ENCODE data around the gene FLCN.

DNA sequence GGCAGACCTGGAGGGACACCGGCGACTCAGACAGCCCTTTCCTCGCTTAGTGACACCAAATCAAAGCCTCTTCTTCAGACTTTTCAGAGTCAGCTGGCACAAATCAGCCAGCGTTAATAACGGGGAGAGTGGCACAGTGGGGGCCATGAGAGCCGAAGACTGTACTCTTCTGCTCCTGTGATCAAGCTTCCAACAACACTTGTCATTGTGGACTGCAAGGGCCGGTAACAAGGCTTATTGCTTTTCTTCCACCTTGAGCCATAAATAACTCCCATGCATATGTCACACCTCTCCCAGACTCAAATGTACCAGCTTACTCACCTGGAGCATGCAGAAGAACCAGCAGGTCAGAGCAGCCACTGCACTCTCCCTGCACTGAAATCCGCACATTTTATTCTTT, 12.8 kb downstream of the FLCN start:
- TF ChIP-seq MYC (IDR thresholded peaks at IDR 0.05; ENCODE audit: low read depth, low read length) (no peak), EZH2 (IDR thresholded peaks at IDR 0.05; ENCODE audit: borderline replicate concordance, low read depth, low read length, severe bottlenecking) (no peak), POLR2A (IDR thresholded peaks at IDR 0.05; ENCODE audit: low read depth, low read length) (no peak), POLR2AphosphoS5 (IDR thresholded peaks at IDR 0.05; ENCODE audit: insufficient read depth, low read depth, low read length) (no peak), JUN (IDR thresholded peaks at IDR 0.05; ENCODE audit: borderline replicate concordance, insufficient read depth, insufficient read length, low read depth) (no peak), FOS (IDR thresholded peaks at IDR 0.05; ENCODE audit: borderline replicate concordance, insufficient read depth, low read length) (no peak), GATA2 (IDR thresholded peaks at IDR 0.05; ENCODE audit: insufficient read depth, insufficient read length, low read depth, low read length) (no peak)
- TF ChIP-seq, protein P1, sequence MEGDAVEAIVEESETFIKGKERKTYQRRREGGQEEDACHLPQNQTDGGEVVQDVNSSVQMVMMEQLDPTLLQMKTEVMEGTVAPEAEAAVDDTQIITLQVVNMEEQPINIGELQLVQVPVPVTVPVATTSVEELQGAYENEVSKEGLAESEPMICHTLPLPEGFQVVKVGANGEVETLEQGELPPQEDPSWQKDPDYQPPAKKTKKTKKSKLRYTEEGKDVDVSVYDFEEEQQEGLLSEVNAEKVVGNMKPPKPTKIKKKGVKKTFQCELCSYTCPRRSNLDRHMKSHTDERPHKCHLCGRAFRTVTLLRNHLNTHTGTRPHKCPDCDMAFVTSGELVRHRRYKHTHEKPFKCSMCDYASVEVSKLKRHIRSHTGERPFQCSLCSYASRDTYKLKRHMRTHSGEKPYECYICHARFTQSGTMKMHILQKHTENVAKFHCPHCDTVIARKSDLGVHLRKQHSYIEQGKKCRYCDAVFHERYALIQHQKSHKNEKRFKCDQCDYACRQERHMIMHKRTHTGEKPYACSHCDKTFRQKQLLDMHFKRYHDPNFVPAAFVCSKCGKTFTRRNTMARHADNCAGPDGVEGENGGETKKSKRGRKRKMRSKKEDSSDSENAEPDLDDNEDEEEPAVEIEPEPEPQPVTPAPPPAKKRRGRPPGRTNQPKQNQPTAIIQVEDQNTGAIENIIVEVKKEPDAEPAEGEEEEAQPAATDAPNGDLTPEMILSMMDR (IDR thresholded peaks at IDR 0.05; ENCODE audit: extremely low read depth in 1 of 2, insufficient read depth in 1 of 2, low read depth in 1 of 2, low read length in 2 of 2): no peak
- TF ChIP-seq, protein P2, sequence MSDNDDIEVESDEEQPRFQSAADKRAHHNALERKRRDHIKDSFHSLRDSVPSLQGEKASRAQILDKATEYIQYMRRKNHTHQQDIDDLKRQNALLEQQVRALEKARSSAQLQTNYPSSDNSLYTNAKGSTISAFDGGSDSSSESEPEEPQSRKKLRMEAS (IDR thresholded peaks at IDR 0.05; ENCODE audit: insufficient read depth, insufficient read length): no peak
